HG02588 (cell line): ENCODE results near the gene CASZ1.

Experiments used
- ATAC-seq: cut with Tn5 transposase; IDR thresholded peaks from one replicate; pipeline ENCODE4 v1.9.1; 2021; ENCODE audit warnings: mild to moderate bottlenecking, moderate library complexity; ENCODE audit not compliant: unreplicated experiment

CASZ1 gene

GRCh38 chr1:10644307-10645128 lies 151.9 kb downstream of the CASZ1 start:
- ATAC-seq = no peak

GRCh38 chr1:10643607-10644306 lies 152.7 kb downstream of the CASZ1 start:
- ATAC-seq = no peak

GRCh38 chr1:10642403-10643080 lies 153.9 kb downstream of the CASZ1 start:
- no peak for ATAC-seq

- ATAC-seq = no peak
These were observed 154.5 kb downstream of the CASZ1 start for GRCh38 chr1:10641976-10642375.

GRCh38 chr1:10640843-10641553 lies 155.4 kb downstream of the CASZ1 start:
- ATAC-seq = no peak

- no peak for ATAC-seq
These were observed 156.5 kb downstream of the CASZ1 start for GRCh38 chr1:10639775-10640578.

- no peak for ATAC-seq
These were observed 157.3 kb downstream of the CASZ1 start for GRCh38 chr1:10639011-10639774.

- ATAC-seq = no peak
These were observed 157.9 kb downstream of the CASZ1 start for GRCh38 chr1:10638559-10639005.

GRCh38 chr1:10637834-10638558 lies 158.4 kb downstream of the CASZ1 start:
- no peak for ATAC-seq

- ATAC-seq = no peak
These were observed 159.0 kb downstream of the CASZ1 start for GRCh38 chr1:10637400-10637799.

GRCh38 chr1:10635992-10636391 lies 160.5 kb downstream of the CASZ1 start:
- no peak for ATAC-seq

GRCh38 chr1:10635085-10635896 lies 161.2 kb downstream of the CASZ1 start:
- ATAC-seq = no peak

- no peak for ATAC-seq
These were observed 161.9 kb downstream of the CASZ1 start for GRCh38 chr1:10634428-10635084.

GRCh38 chr1:10634075-10634427 lies 162.4 kb downstream of the CASZ1 start:
- ATAC-seq = no peak

GRCh38 chr1:10633416-10633815 lies 163.0 kb downstream of the CASZ1 start:
- no peak for ATAC-seq

- ATAC-seq = no peak
These were observed 163.8 kb downstream of the CASZ1 start for GRCh38 chr1:10632691-10633090.

- no peak for ATAC-seq
These were observed 164.4 kb downstream of the CASZ1 start for GRCh38 chr1:10631811-10632593.
